GM18517 (cell line): ENCODE measurements around the gene MGAT3.

Experiments used
- ATAC-seq: cut with Tn5 transposase; IDR thresholded peaks from one replicate; pipeline ENCODE4 v1.9.1; 2021; ENCODE audit warnings: mild to moderate bottlenecking, moderate library complexity; ENCODE audit not compliant: unreplicated experiment

Gene MGAT3

DNA sequence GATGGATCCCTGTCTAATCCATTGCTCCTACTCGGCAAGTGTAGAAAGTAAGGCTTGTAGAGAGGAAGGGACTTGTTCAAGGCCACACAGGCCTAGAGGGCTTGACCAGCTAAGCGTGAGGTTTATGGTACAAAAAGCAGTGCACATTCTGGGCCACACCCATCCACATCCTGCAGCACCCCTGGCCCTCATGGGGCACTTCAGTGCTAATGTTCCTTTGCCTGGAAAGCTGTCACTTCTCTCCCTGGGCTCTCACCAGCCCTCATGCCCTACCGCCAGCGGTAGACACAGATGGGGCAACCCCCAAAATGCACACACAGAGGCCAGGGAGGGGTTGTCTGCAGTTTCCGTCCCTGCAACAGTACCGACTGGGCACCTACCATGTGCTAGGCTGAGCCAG, 7.1 kb upstream of the MGAT3 start:
- no peak for ATAC-seq

DNA sequence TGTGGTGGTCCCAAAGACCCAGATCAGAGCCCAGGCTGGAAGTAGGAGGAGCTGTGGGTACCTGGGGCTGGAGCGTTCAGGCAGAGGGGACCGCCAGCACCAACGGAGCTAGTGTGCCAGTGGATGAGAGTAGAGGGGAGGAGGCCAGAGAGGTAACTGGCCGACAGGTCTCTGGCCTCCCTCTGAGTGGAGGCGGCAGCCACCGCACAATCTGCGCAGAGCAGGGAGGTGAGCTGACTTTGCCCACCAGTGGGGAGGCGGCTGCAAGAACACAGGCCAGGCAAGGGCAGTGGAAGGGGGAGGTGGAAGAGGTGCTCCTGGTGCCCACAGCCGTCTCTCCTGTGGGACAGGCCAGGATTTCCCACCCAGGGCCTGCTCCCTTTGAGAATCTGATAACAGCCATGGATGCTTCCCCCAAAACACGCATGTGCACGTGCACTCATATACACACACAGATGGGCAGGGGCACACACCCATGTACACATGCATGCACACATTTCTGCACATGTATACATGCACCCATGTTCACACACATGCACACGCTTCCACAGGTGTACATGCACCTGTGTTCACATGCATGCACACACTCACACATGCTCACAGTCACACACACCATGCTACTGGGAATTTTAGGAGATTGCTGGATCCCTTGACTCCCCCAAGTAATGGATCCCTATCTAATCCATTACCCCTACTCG, 6.4 kb upstream of the MGAT3 start:
- ATAC-seq = no peak

DNA sequence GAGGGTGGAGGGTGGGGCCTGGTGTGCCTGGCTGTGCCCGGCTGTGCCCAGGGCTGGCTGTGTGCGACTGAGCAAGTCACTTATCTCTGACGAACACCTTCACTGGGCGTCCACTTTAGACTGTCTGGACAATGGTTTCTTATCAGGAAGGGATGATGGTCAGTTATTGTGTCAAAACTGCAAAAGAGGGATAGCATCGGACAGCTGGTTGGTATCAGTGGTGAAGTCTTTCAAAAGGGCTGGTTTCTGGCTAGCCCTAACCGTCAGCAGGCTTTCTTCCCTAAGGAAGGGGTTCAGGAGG, 4.1 kb upstream of the MGAT3 start:
- no peak for ATAC-seq

DNA sequence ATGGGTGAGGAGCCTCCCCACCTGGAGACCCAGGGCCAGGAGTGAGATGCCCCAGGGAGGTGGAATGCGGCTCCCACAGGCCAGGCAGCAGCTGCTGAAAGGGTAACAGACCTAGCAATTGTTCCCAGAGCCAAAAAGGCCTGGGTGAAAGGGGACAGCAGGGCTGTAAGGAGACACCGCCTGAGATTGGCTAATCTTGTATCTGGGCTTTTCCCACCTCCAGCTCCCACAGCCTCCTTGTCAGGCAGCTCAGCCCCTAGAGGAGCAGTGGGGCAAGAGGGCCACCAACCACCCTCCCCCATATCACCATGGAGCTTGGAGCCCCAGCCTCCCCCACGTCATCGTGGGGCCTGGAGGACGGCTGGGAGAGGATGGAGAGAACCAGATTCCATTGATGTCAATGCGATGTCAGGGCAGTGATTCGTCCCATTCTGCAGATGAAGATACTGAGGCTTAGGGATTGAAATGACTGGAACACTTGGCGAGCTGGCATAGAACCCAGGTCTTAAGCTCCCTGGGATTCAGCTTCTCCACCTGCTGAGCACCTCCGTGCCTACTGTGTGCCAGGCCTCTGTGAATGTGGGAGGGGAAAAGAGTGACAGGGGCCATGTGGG, 2.9 kb upstream of the MGAT3 start:
- no peak for ATAC-seq

DNA sequence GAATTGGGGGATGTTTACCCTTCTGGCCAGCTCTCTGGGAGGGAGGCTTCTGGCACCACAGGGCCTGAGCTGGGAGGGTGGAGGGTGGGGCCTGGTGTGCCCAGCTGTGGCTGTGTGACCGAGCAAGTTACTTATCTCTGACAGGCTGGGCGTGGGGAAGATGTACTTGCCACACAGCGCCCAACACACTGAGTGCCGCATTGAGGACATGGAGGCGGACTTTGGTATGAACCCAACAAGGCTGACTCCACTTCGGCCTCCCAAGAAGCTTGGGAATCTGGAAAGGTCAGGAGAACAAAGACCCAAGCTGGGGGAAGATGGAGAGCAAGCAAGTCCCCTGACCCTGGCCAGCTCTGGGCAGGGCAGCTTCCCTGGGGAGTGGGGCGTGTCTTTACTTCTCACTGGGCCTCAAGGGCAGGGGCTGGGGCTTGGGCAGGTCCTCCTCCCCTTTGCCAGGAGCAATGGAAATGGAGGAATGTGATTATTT, 2.4 kb upstream of the MGAT3 start:
- no peak for ATAC-seq

DNA sequence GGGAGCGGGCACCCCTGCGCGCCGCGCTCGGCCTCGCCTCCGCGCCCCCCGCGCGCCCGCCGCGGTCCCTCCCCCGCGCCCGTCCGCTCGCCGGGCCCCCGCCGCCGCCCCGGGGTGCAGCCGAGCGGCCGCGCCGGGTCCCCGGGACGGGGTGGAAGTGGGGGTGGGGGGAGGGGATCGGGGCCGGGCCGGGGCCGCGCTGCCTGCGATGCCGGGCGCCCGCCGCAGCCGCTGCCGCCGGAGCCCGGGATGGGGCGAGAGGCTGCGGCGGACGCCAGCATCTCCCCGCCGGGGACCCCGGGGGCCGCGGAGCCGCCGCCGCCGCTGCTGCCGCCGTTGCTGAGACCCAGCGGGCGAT, 365 bp downstream of the MGAT3 start:
- ATAC-seq = no peak

DNA sequence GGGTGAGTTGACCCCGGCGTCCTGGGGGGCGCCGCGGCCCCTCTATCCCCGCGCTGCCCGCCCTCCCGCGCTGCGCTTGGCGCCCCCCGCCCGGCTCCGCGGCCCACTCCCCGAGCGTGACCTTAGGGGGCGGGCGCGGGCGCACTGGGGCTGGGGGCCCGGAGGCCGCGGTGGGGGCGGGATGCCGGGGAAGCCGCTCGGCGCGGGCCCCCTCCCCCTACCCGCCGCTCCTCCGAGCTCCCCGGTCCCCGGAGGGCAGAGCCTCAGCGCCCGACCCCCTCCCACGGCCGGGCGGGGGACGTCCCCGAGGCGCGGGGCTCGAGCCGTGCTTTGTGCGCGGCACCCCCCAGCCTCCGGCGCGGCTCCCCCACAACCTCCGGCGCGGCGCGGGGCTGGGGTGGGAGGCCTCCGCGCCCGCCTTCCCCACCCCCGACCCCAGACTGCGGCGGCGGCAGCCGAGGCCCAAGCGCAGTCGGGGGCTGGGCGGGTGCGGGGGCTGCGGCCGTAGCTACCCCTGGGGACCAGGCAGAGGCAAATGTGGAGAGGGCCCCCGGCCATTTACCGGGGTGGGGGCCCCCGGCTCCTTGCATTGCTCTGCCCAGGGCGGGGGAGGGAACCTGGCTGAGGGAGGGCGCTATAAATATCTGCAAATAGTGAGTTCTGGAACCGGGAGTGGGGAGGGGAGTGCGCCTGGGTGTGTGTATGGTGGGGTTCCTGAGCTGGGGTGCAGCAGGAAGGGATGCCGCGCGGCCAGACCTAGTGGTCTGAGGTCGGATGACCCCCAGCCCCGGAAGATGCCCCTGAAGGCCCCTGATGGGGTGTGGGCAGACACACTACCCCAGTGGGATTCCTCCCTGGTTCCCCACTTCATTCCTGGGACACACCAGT, 988 bp downstream of the MGAT3 start:
- no peak for ATAC-seq

DNA sequence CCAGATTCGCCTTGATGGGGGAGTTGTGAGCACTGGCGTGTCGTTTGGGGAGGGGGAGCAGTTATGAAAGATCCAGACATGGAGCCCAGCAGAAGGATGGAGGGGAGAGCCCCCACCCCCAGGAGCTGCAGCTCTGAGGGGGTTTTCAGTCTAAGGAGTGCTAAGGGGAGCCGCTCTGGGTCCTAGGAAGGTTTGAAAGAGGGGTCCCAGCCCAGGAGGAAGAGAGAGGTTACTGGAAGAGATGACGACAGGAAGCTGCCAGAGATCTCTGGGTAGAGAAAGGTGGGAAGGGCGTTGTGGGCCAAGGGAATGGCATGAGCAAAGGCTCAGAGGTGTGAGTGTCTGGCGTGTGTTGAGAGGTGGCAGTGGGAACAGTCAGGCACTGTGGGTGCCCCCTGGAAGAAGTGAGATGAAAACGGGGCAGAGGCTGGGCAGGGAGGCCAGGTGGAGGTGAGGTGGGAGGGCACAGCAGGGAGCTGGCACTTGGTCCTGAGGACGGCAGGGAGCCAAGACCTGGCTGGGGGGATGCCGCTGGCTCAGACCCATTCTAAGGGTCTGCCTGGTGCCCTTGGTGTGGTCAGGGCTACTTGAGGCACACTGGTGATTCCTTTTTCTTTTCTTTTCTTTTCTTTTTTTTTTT, 1.8 kb downstream of the MGAT3 start:
- ATAC-seq = no peak

DNA sequence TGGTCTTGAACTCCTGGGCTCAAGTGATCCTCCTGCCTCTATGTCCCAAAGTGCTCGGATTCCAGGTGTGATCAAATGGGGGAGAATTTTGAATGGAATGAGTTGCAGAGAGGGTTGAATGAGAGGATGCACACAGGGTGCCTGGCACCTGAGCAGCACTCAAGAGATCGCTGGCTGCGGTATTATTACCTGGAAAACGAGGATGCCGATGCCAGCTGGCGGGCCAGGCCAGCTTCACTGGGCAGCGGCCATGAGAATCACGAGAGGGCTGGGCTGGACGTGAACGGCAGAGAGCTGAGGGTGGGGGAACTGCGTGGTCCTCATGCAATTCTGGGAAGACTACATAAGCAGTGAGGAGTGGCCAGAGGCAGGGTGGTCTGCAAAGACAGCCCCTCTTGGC, 2.9 kb downstream of the MGAT3 start:
- no peak for ATAC-seq

DNA sequence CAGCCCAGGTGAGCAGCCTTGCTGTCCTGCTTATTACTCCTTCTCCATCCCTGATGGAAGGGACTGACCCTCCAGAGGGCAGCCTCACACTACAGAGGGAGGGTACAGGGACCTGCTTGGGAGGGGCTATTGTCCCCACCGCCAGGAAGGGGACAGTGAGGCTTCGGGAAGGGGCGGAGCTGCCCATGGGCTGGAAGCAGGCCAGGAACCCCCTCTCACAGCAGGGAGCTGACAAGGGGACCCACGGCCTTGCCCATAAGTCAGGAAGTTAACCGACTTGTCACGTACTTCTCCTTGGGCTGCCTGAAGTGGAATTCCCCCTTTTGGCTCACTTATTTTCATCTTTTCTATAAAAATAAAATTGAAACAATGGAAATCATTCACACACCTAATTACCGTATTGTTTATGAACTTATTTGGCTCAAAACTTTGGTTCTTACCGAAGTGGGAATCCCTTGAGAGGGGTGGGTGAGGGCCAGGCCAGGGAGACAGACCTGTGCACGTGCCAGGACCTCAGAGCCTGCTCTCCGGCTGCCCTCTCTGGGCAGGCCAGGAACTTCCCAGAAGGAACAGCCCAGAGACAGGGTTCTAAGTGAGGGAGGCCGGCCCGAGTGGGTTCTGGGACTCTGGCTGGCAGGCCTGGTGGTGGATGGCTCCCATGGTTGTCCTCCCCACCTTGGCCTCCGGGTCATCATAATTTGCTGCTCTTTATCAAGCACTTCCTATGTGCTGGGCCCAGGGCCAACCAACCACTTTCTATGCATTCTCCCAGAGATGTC, 5.8 kb downstream of the MGAT3 start:
- no peak for ATAC-seq

DNA sequence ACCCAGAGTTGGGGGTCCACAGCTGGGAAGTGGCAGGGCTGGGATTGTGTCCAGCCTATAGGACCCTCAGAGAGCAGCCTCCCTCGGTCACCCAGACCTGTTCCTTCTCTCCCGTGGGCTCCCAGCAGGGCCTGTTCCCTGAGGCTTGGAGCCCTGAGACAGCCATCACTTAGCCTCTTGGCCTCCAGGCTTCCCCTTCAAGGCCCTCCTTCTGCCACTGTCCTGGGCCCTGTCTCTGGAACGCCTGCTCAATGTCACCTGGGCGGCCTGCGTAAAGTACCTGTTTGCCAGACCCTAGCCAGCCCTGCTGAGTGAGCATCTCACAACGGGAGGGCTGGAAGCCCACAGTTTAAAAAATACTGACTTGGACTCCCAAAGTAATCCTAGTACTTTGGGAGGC, 6.5 kb downstream of the MGAT3 start:
- no peak for ATAC-seq

DNA sequence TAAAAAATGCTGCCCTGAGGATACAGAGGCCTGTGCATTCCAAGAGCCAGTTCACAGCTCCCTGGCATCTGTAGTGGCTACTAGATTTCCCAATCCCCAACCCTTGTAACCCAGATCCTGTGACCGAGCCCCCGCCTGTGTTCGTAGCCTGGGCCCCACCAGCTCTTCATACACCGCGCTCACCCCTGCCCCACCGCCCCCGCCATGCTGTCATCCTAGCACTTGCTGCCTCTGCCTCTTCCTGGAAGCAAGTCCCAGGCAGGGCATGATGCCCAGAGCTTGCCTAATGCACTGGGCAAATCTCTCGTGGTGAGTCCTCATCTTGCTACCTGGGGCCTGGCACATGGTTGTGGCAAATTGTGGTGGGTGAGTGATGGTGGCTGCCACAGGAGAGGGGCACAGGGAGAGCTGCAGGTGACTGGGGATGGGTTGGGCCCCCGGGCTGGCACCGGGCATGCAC, 7.1 kb downstream of the MGAT3 start:
- no peak for ATAC-seq

DNA sequence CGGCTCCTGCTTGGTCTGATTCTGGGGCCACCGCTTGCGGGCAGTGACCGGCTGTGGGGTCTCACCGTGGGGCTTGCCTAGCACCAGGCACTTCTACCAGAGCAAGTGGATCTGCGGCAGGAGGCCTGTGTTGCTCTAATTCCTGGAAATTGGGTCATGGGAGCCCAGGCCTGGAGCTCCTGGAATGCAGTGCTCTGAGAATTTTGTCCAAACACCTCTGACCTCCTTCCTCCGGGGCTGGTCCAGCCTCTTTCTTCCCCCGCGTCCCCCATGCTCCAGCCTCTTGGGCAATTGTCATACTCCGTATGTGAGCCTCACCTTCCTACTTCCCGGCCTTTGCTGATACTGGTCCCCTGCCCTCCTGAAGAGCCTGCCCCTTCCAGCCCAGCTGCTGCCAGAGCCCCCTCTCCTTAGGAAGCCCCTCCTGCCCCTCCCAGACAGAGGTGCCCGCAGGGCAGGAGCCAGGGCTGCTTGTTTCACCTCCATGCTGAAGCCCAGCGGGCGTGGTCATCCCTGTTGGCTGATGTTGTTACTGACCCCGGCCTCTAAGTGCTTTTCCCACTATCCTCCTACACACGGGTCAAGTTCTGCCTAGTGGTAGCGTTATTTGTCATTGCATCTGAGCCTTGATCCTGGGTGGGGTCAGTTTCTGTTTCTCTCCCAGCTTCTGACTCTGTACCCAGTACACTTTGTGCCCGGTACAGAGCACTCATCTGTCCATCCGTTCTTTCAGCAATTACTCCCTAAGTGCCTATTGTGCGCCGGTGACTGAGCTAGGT, 9.6 kb downstream of the MGAT3 start:
- no peak for ATAC-seq

DNA sequence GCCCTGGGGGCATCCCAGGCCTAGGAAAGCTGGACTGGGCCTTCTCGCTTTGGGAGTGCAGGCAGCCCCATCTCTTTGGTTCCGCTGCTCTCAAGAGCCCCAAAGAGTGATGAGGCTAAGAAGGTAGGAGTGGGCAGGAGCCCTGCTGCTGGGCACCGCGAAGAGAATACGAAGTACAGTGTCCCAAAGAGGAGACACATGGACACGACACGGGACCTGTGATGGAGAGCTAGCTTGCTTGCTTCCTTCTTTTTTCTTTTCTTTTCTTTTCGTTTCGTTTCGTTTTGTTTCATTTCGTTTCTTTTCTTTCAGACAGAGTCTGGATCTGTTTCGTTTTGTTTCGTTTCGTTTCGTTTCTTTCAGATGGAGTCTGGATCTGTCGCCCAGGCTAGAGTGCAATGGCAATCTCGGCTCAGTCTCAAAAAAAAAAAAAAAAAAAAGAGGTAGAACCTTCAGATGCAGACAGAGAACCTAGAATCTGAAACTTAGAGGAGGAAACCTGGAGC, 10.6 kb downstream of the MGAT3 start:
- no peak for ATAC-seq

DNA sequence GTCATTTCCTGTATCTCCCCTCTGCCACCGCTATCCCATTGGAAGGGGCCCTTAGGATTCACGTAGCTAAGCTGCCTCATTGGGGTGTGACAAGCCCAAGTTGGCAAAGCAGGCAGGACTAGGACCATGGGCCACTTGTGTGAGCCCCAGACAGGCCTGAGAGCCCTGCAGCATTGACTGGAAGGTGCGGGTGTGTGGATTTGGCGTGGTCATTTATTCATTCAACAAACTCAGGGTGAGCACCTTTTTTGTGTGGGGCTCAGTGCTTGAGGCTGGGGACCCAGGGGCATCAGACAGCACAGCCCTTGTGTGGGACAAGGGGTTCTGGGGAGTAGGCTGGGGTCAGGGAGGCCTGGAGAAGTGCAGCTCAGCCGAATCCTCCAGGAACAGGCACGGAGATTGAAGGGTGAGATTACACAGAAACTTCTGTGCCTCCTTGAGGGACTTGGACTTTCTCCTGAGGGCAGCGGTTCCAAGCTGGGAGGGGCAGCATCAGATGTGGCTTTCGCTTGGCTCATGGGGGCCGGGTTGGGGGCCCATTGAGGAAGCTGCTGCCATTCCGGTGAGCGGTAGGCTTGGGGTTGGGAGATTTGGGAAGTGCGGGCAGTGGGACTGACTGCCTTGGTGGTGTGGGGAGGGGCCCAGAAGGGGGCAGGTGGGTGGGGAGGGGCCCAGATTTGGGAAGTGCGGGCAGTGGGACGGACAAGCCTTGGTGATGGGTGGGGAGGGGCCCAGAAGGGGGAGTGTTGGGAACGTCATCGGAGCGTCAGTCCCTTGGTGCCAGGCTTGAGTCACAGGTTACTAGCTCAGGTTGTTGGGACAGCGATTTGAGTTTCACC, 11.9 kb downstream of the MGAT3 start:
- no peak for ATAC-seq

DNA sequence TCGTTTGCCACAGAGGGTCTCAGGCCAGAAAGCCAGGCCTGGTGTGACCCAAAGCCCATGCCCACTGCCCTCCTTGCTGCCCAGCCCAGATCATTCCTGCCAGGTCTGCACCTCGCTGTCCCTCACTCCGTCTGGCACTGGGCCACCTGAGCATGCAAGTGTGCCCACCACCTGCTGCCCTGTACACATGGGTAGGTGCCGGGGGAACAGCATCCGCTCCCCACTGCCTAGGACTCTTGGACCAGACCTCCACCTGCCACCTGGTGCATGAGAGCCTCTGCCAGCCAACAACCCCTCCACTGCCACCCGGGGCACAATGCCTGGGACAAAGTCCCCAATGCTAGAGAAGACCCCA, 12.5 kb downstream of the MGAT3 start:
- no peak for ATAC-seq

DNA sequence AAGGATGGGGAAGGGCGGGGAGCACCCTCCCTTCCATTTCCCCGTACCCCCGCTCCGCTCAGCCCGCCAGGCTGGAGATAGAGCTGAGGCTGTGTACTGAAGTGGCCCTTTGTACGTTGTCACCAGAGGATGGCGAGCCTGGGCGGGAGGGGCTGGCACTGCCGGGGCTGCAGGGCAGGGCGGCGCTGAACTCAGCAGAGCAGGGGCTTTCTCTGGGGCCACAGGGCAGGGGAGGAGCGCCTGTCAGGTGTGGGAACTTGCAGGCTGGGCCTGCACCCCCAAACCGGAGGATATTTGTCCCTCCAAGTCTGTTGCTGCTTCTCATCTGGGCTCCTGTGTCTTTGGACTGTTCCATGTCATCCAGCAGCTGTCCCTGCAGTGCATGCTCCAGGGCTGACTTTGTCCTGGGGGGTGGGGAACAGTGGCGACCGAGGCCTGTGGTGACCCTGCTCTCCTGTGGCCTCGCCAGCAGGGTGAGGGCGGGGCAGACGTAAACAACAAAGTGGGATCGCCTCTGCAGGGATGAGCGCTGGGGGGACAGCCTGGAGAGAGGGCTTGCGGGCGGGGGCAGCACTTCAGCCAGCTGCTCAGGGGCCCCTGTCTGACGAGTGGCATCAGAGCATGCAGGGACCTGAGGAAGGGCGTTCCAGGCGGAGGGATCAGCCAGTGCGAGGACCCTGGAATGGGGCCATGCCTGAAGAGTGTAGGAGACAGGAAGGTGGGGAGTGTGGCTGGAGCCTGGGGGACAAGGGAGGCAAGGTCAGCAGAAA, 13.1 kb downstream of the MGAT3 start:
- ATAC-seq = no peak
